Ovary (tissue), 9 donors: Measurements from ENCODE around the gene TMEM63C. TPM values are rescaled to one million over a fixed set of nuclear protein-coding genes. Genes with fewer than 3 reads are reported as not detected.

ENCODE experiments used
- DNase-seq, 5 donors: peaks; one replicate each; pipeline ENCODE4 v3.0.0-alpha.2; 2019 to 2020
- H3K27ac ChIP-seq, 2 donors: fragments of 200-600 bp; one replicate each; pipeline versions ENCODE4 v1.5.1 to v1.8.0; 2019 to 2022
- H3K27me3 ChIP-seq: fragments of 200-600 bp; one replicate; pipeline ENCODE4 v1.8.0; 2022
- H3K36me3 ChIP-seq: fragments of 200-600 bp; sonication (generic); one replicate; pipeline ENCODE4 v1.5.1; 2019
- H3K4me1 ChIP-seq: one replicate; pipeline ENCODE4 v1.8.1; 2013; ENCODE audit warnings: mild to moderate bottlenecking, moderate library complexity; ENCODE audit not compliant: insufficient read depth
- H3K4me3 ChIP-seq: fragments of 200-600 bp; sonication (generic); one replicate; pipeline ENCODE4 v1.5.1; 2017
- H3K9me3 ChIP-seq, 2 donors: fragments of 200-600 bp in 1 of 2; sonication (generic) in 1 of 2; one replicate each; pipeline versions ENCODE4 v1.5.1 to v1.8.1; 2013 to 2019; ENCODE audit warnings: mild to moderate bottlenecking in 1 of 2, moderate library complexity in 1 of 2
- EP300 ChIP-seq: sonication (generic); formaldehyde crosslinking; IDR thresholded peaks from one replicate; pipeline ENCODE4 v1.6.1; 2017; ENCODE audit warnings: antibody characterized with exemption
- POLR2A ChIP-seq: fragments of 450-650 bp; IDR thresholded peaks from one replicate; pipeline ENCODE4 v1.6.1; 2017; ENCODE audit warnings: antibody characterized with exemption, mild to moderate bottlenecking, moderate library complexity
- WGBS, 3 donors: extraction: QIAGEN DNeasy Blood & Tissue Kit in 1 of 3; methylation state at CpG; one replicate each; pipeline versions ENCODE4 v1.1.5 to v1.1.7; 2013 to 2017; 5-methylcytosine and 5-hydroxymethylcytosine counted together
- intact Hi-C, 4 donors: fragments of 100-400 bp; cut with DNase I; formaldehyde crosslinking; loops; one replicate each; pipeline versions ENCODE4 v1.11.0 to v1.15.1; 2022 to 2023
- polyA plus RNA-seq, 2 donors: library from polyadenylated mRNA; stranded (reverse); fragments of 200-250 nt in 1 of 2; fragments of 350-450 nt in 1 of 2; fragmentation: Illumina TruSeq in 1 of 2; extraction: RNeasy Lipid Tissue Mini Kit (QIAGEN cat#74804) in 1 of 2; gene quantifications; one replicate each; pipeline ENCODE4 v1.2.3, GENCODE V29; 2013 to 2014
- total RNA-seq, 7 donors: library from RNA; depleted of rRNA in 2 of 7; stranded (reverse); fragments of >200 nt in 2 of 7; fragmentation: NEBNext Ultra II Directional in 3 of 7; extraction: Animal tissue kit (Norgen Biotek cat#: 25700) in 3 of 7; gene quantifications; one replicate each; pipeline versions ENCODE4 v1.1.0 to v1.2.4, GENCODE V29; 2016 to 2023
- TF ChIP-seq, protein P1 (sequence below), 3 donors: fragments of 450-650 bp in 2 of 3; fragments of 200-600 bp in 1 of 3; IDR thresholded peaks; one replicate each; pipeline versions ENCODE4 v1.5.1 to v1.8.0; 2016 to 2022; ENCODE audit warnings: antibody characterized with exemption in 3 of 3, mild to moderate bottlenecking in 1 of 3
- donor health status: DM: no; HTN: no; CAD: no; lungs with moderate emphysema.
- donor health status: DM: no; HTN: no; CAD: no.
- donor health status: Bipolar disorder and iron deficiency.
- donor health status: DM: yes; HTN: yes; CAD: no.
- donor health status: DM: no; HTN: no; CAD: no.
- donor health status: DM: yes; HTN: yes; CAD: no.

The TMEM63C gene
- total and polyA plus RNA-seq, 9 donors, result 0.16 to 1.7 (median 0.25) TPM; not detected in 1

DNA sequence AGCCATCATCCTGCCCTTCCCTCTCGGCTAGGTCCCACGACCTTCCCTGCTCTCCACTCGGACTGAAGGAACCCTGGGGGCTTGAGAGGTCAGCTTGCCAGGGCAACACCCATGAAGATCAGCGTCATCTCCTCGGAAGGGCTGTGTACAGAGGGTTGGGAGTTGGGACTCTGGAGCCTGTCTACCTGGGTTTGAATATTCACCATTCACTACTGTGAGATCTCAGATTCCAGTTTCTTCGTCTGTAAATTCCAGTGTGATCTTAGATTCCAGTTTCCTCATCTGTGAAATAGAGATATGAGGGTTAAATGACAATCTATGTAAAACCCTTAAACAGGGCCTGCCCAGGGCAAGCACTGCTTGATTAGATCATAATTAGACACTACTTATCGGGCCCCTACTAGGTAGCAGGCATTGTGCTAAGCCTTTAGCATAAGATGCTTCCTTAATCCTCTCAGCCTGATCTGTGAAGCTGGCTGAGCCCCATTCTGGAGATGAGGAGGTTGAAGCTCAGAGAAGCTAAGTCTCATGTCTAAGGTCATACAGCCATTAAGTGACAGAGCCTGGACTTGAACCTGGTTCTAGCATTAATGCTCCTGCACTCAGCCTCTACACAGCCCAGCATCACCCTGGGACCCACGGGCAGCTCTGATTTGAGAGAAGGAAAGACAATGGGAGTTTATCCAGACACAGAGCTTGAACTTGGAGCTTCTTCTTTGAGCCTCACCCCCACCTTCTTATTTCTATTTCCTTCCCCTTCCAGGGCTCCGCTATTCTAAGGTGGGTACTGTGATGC, 39.4 kb upstream of the TMEM63C start:
- no peak for DNase-seq
- H3K4me3 ChIP-seq, result no peak overlapping the region
- H3K27me3 ChIP-seq, result no peaks in the 10 kb centered on the region
- no peaks in the 10 kb centered on the region for H3K36me3 ChIP-seq
- H3K27ac ChIP-seq, result no peak overlapping the region
- no peaks in the 10 kb centered on the region for H3K9me3 ChIP-seq
- H3K4me1 ChIP-seq, result peaks cover 4% of the 10 kb centered on the region
- 8 to 13% (median 10%) methylated on average over 9 of the region's 9 CpGs for WGBS, 3 donors
- intact Hi-C loops, result no loop called here
- TF ChIP-seq EP300, result no peak
- TF ChIP-seq, protein P1, sequence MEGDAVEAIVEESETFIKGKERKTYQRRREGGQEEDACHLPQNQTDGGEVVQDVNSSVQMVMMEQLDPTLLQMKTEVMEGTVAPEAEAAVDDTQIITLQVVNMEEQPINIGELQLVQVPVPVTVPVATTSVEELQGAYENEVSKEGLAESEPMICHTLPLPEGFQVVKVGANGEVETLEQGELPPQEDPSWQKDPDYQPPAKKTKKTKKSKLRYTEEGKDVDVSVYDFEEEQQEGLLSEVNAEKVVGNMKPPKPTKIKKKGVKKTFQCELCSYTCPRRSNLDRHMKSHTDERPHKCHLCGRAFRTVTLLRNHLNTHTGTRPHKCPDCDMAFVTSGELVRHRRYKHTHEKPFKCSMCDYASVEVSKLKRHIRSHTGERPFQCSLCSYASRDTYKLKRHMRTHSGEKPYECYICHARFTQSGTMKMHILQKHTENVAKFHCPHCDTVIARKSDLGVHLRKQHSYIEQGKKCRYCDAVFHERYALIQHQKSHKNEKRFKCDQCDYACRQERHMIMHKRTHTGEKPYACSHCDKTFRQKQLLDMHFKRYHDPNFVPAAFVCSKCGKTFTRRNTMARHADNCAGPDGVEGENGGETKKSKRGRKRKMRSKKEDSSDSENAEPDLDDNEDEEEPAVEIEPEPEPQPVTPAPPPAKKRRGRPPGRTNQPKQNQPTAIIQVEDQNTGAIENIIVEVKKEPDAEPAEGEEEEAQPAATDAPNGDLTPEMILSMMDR (IDR thresholded peaks at IDR 0.05), result no peak
- no peak for TF ChIP-seq POLR2A

- WGBS, 3 donors, result 7 to 12% (median 11%) methylated on average over 4 of the region's 4 CpGs
- TF ChIP-seq, protein P1 (IDR thresholded peaks at IDR 0.05), result no peak
- TF ChIP-seq POLR2A (no peak), EP300 (no peak)
- DNase-seq, result no peak
These were observed 38.5 kb upstream of the TMEM63C start for GRCh38 chr14:77143071-77143470.

DNA sequence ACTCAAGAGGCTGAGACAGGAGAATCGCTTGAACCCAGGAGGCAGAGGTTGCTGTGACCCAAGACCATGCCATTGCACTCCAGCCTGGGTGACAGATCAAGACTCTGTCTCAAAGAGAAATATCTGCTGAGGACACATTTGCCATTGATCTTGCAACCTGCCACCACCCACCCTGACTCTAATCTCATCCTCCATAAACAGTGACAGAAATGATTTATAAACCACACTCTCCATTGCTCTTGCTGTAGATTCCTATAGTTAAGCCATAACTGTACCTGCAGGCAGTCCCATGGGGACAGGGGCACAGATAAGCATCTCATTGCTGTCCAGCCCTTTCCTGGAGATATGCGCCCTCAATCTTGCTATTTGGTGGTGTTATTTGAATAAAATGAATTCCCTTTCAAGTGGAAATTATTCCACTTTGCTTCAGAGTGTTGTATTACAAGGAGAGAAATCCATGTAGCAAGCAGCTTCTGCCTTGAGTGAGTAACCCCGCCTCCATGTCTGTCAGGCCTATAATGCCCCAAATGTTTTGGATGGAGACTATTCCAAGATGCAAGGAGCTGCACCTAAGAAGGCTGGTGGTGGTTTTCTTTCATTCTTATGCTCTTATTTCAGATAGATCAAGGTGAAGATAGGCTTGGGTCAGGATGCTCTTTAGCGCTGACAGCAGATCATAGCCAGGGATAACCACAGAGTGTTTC, 37.0 kb upstream of the TMEM63C start:
- Histone ChIP-seq H3K27ac (no peak overlapping the region), H3K27me3 (no peaks in the 10 kb centered on the region), H3K9me3 (no peaks in the 10 kb centered on the region), H3K4me1 (peaks cover 4% of the 10 kb centered on the region), H3K4me3 (no peak overlapping the region), H3K36me3 (no peaks in the 10 kb centered on the region)
- intact Hi-C loops, result no loop called here
- no peak for TF ChIP-seq EP300
- TF ChIP-seq POLR2A, result no peak
- TF ChIP-seq, protein P1 (IDR thresholded peaks at IDR 0.05), result no peak
- DNase-seq, result no peak
- 61 to 73% (median 68%) methylated on average over 4 of the region's 4 CpGs for WGBS, 3 donors

More at GRCh38 chr14:77143071-77143470, 38.5 kb upstream of the TMEM63C start:
- no peak overlapping the region for H3K4me3 ChIP-seq
- no peaks in the 10 kb centered on the region for H3K9me3 ChIP-seq
- peaks cover 4% of the 10 kb centered on the region for H3K4me1 ChIP-seq
- no peak overlapping the region for H3K27ac ChIP-seq
- H3K27me3 ChIP-seq, result no peaks in the 10 kb centered on the region
- H3K36me3 ChIP-seq, result no peaks in the 10 kb centered on the region
- intact Hi-C loops, result no loop called here

DNA sequence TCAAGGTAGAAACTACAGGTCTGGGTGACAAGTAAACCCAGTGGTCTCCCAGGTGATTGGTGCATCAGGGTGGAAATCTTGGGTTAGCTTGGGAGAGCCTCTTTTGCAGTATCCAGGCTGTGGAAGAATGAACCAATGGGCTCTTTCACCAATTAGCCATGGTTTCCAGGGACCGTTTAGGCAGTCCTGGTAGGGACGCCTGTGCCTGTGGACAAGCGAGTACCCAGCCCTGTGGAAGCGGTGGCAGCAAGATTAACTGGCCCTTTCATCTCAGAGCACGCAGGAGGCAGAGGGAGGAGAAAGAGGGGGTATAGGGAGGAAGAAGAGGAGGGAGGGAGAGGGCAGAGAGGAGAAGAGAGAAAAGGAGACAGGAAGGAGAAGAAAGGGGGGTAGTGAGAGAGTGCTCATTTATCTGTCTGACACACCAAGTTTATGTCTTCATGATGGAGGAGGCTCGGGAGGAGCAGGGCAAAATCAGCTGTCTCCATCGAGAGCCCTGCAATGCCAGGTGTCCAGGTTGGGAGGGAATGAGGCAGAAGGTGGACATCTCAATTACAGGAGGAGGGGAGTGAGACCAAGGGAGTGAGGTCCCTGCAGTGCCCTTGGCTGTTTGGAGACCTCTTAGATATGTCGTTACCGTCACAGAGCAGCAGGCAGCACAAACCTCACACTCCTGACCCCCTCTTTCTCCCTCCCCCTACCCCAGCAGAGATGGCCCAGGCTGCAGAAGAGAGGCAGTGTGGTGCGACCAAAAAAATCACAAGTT, 35.4 kb upstream of the TMEM63C start:
- H3K27me3 ChIP-seq, result no peaks in the 10 kb centered on the region
- TF ChIP-seq, protein P1 (IDR thresholded peaks at IDR 0.05), result no peak
- TF ChIP-seq EP300 (no peak), POLR2A (no peak)
- DNase-seq, result no peak
- no peak overlapping the region for H3K4me3 ChIP-seq
- peaks cover 1% of the 10 kb centered on the region for H3K4me1 ChIP-seq
- no peak overlapping the region for H3K27ac ChIP-seq
- no peaks in the 10 kb centered on the region for H3K9me3 ChIP-seq
- no peaks in the 10 kb centered on the region for H3K36me3 ChIP-seq
- intact Hi-C loops, result no loop called here
- 3 to 6% (median 3%) methylated on average over 10 of the region's 10 CpGs for WGBS, 3 donors
